Activated gamma-delta T cell treated with anti-CD3 and anti-CD28 coated beads, Interleukin-2, amount 50 U/mL, for 16 hours (primary cell): ENCODE data around the gene APRT.

ENCODE experiments used
- DNase-seq: peaks from one replicate; pipeline ENCODE4 v3.0.0-alpha.2; 2020; ENCODE audit warnings: low read depth

Gene APRT

GRCh38 chr16:88811769-88812512 is at the start of gene APRT:
Gene APRT, minus strand, starts transcription at chr16:88811928. Its CDS starts 29 bp downstream, at chr16:88811899.
- DNase-seq: peak; percentile 94

- no peak for DNase-seq
These were observed 49.6 kb upstream of the APRT start for GRCh38 chr16:88861359-88861758.

GRCh38 chr16:88859381-88860091 is 47.8 kb upstream of the APRT start:
- DNase-seq: no peak

- peak; percentile 55 for DNase-seq
These were observed 46.1 kb upstream of the APRT start for GRCh38 chr16:88857728-88858339.

GRCh38 chr16:88856828-88857727 is 45.4 kb upstream of the APRT start, which contains the start of the genes GALNS and TRAPPC2L:
Gene GALNS, minus strand, starts transcription at chr16:88856947. Its CDS starts 70 bp downstream, at chr16:88856877.
Gene TRAPPC2L, plus strand, starts transcription at chr16:88857127. Its CDS starts 24 bp downstream, at chr16:88857151.
- DNase-seq: peak; percentile 98

GRCh38 chr16:88856122-88856827 is 44.5 kb upstream of the APRT start:
- DNase-seq: no peak

- DNase-seq: no peak
These were observed 44.0 kb upstream of the APRT start for GRCh38 chr16:88855736-88856121.

GRCh38 chr16:88855176-88855575 is 43.4 kb upstream of the APRT start:
- DNase-seq: no peak

GRCh38 chr16:88854306-88855111 is 42.8 kb upstream of the APRT start:
- DNase-seq: peak; percentile 18

- DNase-seq: no peak
These were observed 41.7 kb upstream of the APRT start for GRCh38 chr16:88853325-88853941.

- no peak for DNase-seq
These were observed 39.9 kb upstream of the APRT start for GRCh38 chr16:88851616-88852015.

GRCh38 chr16:88850531-88851199 is 38.9 kb upstream of the APRT start:
- DNase-seq: no peak

- DNase-seq: no peak
These were observed 36.8 kb upstream of the APRT start for GRCh38 chr16:88848557-88848956.

GRCh38 chr16:88847654-88848053 is 35.9 kb upstream of the APRT start:
- no peak for DNase-seq

GRCh38 chr16:88846088-88846487 is 34.4 kb upstream of the APRT start:
- DNase-seq: no peak

- no peak for DNase-seq
These were observed 32.8 kb upstream of the APRT start for GRCh38 chr16:88844419-88845036.

- DNase-seq: no peak
These were observed 31.5 kb upstream of the APRT start for GRCh38 chr16:88843256-88843655.

- DNase-seq: no peak
These were observed 31.1 kb upstream of the APRT start for GRCh38 chr16:88842806-88843205.

GRCh38 chr16:88842308-88842756 is 30.6 kb upstream of the APRT start:
- DNase-seq: no peak
